ENCODE measurements around the gene TARS3.

Gene TARS3

DNA sequence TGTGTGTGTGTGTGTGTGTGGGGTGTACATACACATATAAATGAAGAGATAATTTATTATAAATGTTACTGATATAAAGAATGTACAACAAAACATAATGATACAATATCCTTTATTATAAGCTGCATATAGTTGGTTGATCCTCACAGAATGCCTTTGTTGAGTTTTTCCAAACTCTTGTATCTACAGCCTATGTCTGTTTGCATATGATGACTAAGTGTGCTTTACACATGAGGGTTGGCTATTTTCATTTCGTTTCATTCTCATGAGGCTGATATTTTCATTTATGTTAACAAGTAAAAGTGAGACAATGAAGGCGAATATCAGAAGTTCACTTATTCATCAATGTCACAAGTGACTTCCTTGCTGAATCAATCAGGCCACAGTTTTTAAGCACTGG lies 117.2 kb downstream of the TARS3 start:
- peaks cover 6 to 7% of the 10 kb centered on the region in 2 donors for H3K9me3 Mint-ChIP-seq
- H3K4me3 Mint-ChIP-seq: no peak overlapping the region
- ATAC-seq (replicated peaks) (no peak), DNase-seq (no peak)
- H3K27ac Mint-ChIP-seq: no peak overlapping the region
- no peaks in the 10 kb centered on the region for H3K36me3 Mint-ChIP-seq
- H3K4me1 Mint-ChIP-seq: no peaks in the 10 kb centered on the region
- peaks cover 9 to 19% of the 10 kb centered on the region in 2 donors for H3K27me3 Mint-ChIP-seq

- H3K27ac Mint-ChIP-seq: no peak overlapping the region
- no peaks in the 10 kb centered on the region for H3K4me1 Mint-ChIP-seq
- peaks cover 19 to 32% of the 10 kb centered on the region in 2 donors for H3K27me3 Mint-ChIP-seq
- no peak for DNase-seq
- H3K4me3 Mint-ChIP-seq: no peak overlapping the region
- H3K36me3 Mint-ChIP-seq: no peaks in the 10 kb centered on the region
- no peak for ATAC-seq (replicated peaks)
- H3K9me3 Mint-ChIP-seq: peaks cover 6 to 7% of the 10 kb centered on the region in 2 donors
Observed at GRCh38 chr15:101604124-101604874, 120.0 kb downstream of the TARS3 start.

Measured in stimulated activated naive B cell treated with anti-CD40 and anti-IgM and Interleukin-4, amounts not matched to agents 10 μg/mL and 1 μg/mL and 100 μg/mL, for 72 hours (primary cell).